Measurements from ENCODE around the gene BACH2.
"Not testable (repeated sequence)": the region's sequence is repeated elsewhere in the genome, so short reads cannot be mapped to it uniquely, and the experiment has no call there.

BACH2 gene

GRCh38 chr6:90144928-90145555, 151.6 kb downstream of the BACH2 start:
- Histone ChIP-seq H3K36me3 (replicated peaks) (no peaks in the 10 kb centered on the region), H3K27me3 (ENCODE audit: low read depth) (peaks cover 7% of the 10 kb centered on the region; the same call in 1 of the 2 replicates), H3K4me3 (no peak overlapping the region), H3K4me1 (no peaks in the 10 kb centered on the region), H3K9me3 (no peaks in the 10 kb centered on the region)
- DNase-seq (ENCODE audit: low spot score in 2 of 2) = no peak
- in situ Hi-C loops (cut with MboI; ENCODE audit: low sequenced_read_pairs) = no loop called here

GRCh38 chr6:90144396-90144795, 152.2 kb downstream of the BACH2 start:
- H3K36me3 ChIP-seq (replicated peaks) = no peaks in the 10 kb centered on the region
- peaks cover 7% of the 10 kb centered on the region; the same call in 1 of the 2 replicates for H3K27me3 ChIP-seq (ENCODE audit: low read depth)
- H3K4me3 ChIP-seq = no peak overlapping the region
- H3K4me1 ChIP-seq = no peaks in the 10 kb centered on the region
- DNase-seq (ENCODE audit: low spot score in 2 of 2) = no peak
- in situ Hi-C loops (cut with MboI; ENCODE audit: low sequenced_read_pairs) = no loop called here
- no peaks in the 10 kb centered on the region for H3K9me3 ChIP-seq

DNA sequence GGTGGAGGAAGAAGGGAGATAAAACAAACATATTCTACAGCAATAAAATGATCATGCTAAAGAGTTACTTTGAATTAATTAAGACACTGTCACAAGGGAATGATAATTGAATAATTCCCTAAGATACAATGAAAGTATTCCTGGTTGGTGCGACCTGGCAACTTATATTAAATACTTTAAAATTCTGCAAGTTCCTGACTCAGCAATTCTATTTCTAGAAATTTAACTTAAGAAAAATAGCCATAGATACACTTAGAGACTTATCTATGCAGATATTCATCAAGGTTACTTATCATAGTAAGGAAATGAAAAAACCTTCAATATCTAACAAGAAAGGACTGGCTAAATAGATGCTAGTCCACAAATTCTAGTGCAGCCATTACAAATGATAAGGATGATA, 156.0 kb downstream of the BACH2 start:
- Histone ChIP-seq H3K4me1 (no peaks in the 10 kb centered on the region), H3K9me3 (no peaks in the 10 kb centered on the region), H3K27me3 (ENCODE audit: low read depth) (peaks cover 3% of the 10 kb centered on the region; the same call in 1 of the 2 replicates), H3K4me3 (no peak overlapping the region), H3K36me3 (replicated peaks) (no peaks in the 10 kb centered on the region)
- DNase-seq (ENCODE audit: low spot score in 2 of 2) = no peak
- in situ Hi-C loops (cut with MboI; ENCODE audit: low sequenced_read_pairs) = no loop called here

DNA sequence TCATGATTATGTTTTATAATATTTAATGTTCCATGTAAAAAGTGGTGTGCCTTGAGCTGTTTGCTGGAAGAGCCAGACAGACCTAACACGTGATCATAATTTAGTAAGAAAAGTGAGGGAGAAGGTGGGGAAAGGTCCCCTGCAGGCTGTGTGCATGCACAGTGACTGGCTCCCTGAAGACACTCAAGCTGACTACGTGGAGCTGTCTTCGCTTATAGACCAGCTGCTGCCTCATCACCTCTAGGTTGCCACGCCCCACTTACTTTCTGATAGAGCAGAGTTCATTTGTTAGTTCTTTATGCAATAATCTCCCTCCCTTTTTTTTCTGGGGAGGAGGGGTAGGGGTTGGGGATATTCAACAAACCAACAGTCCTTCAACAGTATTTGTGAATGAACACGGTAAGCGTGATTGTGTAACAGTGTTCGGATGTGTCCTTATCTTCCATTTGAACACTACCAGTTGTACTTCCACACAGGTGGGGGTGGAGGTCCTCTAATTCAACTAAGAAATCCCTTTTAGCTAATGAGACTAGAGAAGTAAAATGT, 157.3 kb downstream of the BACH2 start:
- no peak for DNase-seq (ENCODE audit: low spot score in 2 of 2)
- Histone ChIP-seq H3K4me3 (no peak overlapping the region), H3K4me1 (no peaks in the 10 kb centered on the region), H3K36me3 (replicated peaks) (no peaks in the 10 kb centered on the region), H3K27me3 (ENCODE audit: low read depth) (0 out of 2 replicates have a peak, but pooled peaks cover 3% of the 10 kb centered on the region), H3K9me3 (no peaks in the 10 kb centered on the region)
- in situ Hi-C loops (cut with MboI; ENCODE audit: low sequenced_read_pairs) = no loop called here

- DNase-seq (ENCODE audit: low spot score in 2 of 2) = no peak
- H3K4me3 ChIP-seq = no peak overlapping the region
- no peaks in the 10 kb centered on the region for H3K9me3 ChIP-seq
- in situ Hi-C loops (cut with MboI; ENCODE audit: low sequenced_read_pairs) = no loop called here
- no peaks in the 10 kb centered on the region for H3K36me3 ChIP-seq (replicated peaks)
- no peaks in the 10 kb centered on the region for H3K27me3 ChIP-seq (ENCODE audit: low read depth)
- no peaks in the 10 kb centered on the region for H3K4me1 ChIP-seq
Observed at GRCh38 chr6:90136837-90137568, 159.6 kb downstream of the BACH2 start.

- Histone ChIP-seq H3K4me3 (no peak overlapping the region), H3K9me3 (no peaks in the 10 kb centered on the region), H3K36me3 (replicated peaks) (no peaks in the 10 kb centered on the region), H3K4me1 (no peaks in the 10 kb centered on the region), H3K27me3 (ENCODE audit: low read depth) (no peaks in the 10 kb centered on the region)
- no peak for DNase-seq (ENCODE audit: low spot score in 2 of 2)
- in situ Hi-C loops (cut with MboI; ENCODE audit: low sequenced_read_pairs) = no loop called here
Observed at GRCh38 chr6:90136176-90136575, 160.5 kb downstream of the BACH2 start.

- Histone ChIP-seq H3K4me1 (no peaks in the 10 kb centered on the region), H3K36me3 (replicated peaks) (no peaks in the 10 kb centered on the region), H3K9me3 (no peaks in the 10 kb centered on the region), H3K4me3 (no peak overlapping the region), H3K27me3 (ENCODE audit: low read depth) (no peaks in the 10 kb centered on the region)
- no peak for DNase-seq (ENCODE audit: low spot score in 2 of 2)
- in situ Hi-C loops (cut with MboI; ENCODE audit: low sequenced_read_pairs) = no loop called here
Observed at GRCh38 chr6:90135667-90136066, 161.0 kb downstream of the BACH2 start.

DNA sequence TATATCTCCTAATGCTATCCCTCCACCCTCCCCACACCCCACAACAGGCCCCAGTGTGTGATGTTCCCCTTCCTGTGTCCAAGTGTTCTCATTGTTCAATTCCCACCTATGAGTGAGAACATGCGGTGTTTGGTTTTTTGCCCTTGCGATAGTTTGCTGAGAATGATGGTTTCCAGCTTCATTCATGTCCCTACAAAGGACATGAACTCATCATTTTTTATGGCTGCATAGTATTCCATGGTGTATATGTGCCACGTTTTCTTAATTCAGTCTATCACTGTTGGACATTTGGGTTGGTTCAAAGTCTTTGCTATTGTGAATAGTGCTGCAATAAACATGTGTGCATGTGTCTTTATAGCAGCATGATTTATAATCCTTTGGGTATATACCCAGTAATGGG, 163.0 kb downstream of the BACH2 start:
- H3K4me3 ChIP-seq; H3K36me3 ChIP-seq (replicated peaks); H3K27me3 ChIP-seq (ENCODE audit: low read depth); in situ Hi-C loops (cut with MboI; ENCODE audit: low sequenced_read_pairs); H3K4me1 ChIP-seq; H3K9me3 ChIP-seq; DNase-seq (ENCODE audit: low spot score in 2 of 2): not testable (repeated sequence)

DNA sequence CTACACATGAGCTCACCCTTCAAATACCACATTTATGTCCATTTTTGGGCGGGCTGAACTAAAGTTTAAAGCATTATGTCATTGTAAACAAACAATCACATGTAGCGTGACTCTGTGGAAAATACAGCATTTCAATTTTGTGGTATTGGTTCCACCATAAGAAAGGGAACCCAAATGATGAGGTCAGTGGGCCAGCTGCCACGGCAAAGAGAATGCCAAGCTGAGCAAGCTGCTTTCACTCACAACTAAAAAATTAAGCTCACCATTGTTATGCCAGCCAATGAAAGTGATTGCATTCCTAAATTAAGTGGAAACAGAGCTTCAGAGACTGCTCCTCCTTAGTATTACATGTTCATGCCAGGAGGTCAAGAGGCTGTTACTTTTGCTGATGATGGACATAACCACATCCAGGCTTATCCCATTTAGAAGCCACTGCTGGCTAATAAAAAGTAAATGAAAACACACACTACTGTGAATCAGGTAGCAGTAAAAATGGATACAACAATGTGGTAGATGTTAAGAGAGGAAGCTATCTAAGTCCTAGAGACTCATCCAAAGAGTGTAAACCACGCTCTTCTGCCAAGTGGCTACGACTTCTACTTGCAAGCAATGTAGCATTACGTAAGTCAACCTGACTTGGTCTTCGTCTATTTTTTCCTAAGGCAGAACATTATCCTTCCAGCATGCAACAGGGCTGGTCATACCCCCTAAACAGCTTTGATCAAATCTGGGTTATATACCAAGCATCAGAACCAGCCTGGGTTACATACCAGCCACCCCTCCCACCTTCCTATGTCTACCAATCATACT, 164.8 kb downstream of the BACH2 start:
- no peaks in the 10 kb centered on the region for H3K4me1 ChIP-seq
- in situ Hi-C loops (cut with MboI; ENCODE audit: low sequenced_read_pairs) = no loop called here
- H3K4me3 ChIP-seq = no peak overlapping the region
- H3K36me3 ChIP-seq (replicated peaks) = no peaks in the 10 kb centered on the region
- H3K27me3 ChIP-seq (ENCODE audit: low read depth) = no peaks in the 10 kb centered on the region
- H3K9me3 ChIP-seq = no peaks in the 10 kb centered on the region
- DNase-seq (ENCODE audit: low spot score in 2 of 2) = no peak

- in situ Hi-C loops (cut with MboI; ENCODE audit: low sequenced_read_pairs) = no loop called here
- no peaks in the 10 kb centered on the region for H3K4me1 ChIP-seq
- no peaks in the 10 kb centered on the region for H3K27me3 ChIP-seq (ENCODE audit: low read depth)
- no peaks in the 10 kb centered on the region for H3K9me3 ChIP-seq
- H3K36me3 ChIP-seq (replicated peaks) = no peaks in the 10 kb centered on the region
- no peak overlapping the region for H3K4me3 ChIP-seq
- DNase-seq (ENCODE audit: low spot score in 2 of 2) = no peak
Observed at GRCh38 chr6:90131125-90131524, 165.5 kb downstream of the BACH2 start.

DNA sequence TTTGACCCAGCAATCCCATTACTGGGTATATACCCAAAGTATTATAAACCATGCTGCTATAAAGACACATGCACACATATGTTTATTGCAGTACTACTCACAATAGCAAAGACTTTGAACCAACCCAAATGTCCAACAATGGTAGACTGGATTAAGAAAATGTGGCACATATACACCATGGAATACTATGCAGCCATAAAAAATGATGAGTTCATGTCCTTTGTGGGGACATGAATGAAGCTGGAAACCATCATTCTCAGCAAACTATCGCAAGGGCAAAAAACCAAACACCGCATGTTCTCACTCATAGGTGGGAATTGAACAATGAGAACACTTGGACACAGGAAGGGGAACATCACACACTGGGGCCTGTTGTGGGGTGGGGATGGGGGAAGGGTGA, 168.0 kb downstream of the BACH2 start:
- H3K4me3 ChIP-seq; H3K9me3 ChIP-seq; H3K36me3 ChIP-seq (replicated peaks); DNase-seq (ENCODE audit: low spot score in 2 of 2); H3K4me1 ChIP-seq; H3K27me3 ChIP-seq (ENCODE audit: low read depth); in situ Hi-C loops (cut with MboI; ENCODE audit: low sequenced_read_pairs): not testable (repeated sequence)

DNA sequence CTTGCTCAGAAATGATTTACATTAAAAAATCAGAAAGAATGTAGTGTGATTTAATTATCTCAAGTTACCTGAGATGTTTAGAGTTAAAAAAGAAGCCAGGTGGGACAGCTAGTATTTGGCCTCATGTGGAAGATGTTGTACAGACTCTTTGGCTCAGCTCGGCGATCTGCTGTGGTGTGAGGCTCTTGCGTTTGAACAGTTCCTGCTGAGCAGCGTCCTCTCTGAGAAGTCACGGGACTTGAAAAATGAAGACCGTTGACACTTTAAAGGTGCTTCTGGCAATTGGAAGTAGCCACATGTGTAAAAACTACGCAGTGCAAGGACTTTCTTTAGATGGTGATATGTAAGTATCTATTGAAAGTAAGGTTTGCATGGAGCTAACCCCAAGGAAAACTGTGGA, 169.0 kb downstream of the BACH2 start:
- Histone ChIP-seq H3K36me3 (replicated peaks) (no peaks in the 10 kb centered on the region), H3K4me1 (no peaks in the 10 kb centered on the region), H3K4me3 (no peak overlapping the region), H3K9me3 (no peaks in the 10 kb centered on the region), H3K27me3 (ENCODE audit: low read depth) (no peaks in the 10 kb centered on the region)
- in situ Hi-C loops (cut with MboI; ENCODE audit: low sequenced_read_pairs) = no loop called here
- DNase-seq (ENCODE audit: low spot score in 2 of 2) = no peak

- Histone ChIP-seq H3K36me3 (replicated peaks) (no peaks in the 10 kb centered on the region), H3K4me1 (no peaks in the 10 kb centered on the region), H3K27me3 (ENCODE audit: low read depth) (no peaks in the 10 kb centered on the region), H3K9me3 (no peaks in the 10 kb centered on the region), H3K4me3 (no peak overlapping the region)
- DNase-seq (ENCODE audit: low spot score in 2 of 2) = no peak
- in situ Hi-C loops (cut with MboI; ENCODE audit: low sequenced_read_pairs) = no loop called here
Observed at GRCh38 chr6:90126839-90127238, 169.8 kb downstream of the BACH2 start.

DNA sequence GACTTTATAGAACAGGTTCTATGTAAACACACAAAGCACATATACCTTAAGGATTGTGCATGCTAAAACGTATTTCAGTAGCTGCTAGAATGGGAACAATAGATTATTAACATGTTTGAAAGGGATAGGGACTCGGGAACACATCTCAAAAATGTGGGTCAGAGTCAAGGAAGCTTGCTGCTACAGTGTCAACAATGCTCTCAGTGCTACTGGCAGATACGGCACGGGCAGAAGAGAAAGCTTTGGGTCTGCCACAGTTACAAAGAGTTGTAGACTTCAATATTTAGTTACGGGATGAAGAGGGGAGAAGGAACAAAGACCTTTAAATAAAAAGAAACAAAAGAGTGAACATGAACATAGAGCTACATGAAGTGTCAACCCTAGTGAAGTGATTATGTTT, 170.5 kb downstream of the BACH2 start:
- H3K4me1 ChIP-seq = no peaks in the 10 kb centered on the region
- H3K9me3 ChIP-seq = no peaks in the 10 kb centered on the region
- DNase-seq (ENCODE audit: low spot score in 2 of 2) = no peak
- no peaks in the 10 kb centered on the region for H3K27me3 ChIP-seq (ENCODE audit: low read depth)
- no peak overlapping the region for H3K4me3 ChIP-seq
- in situ Hi-C loops (cut with MboI; ENCODE audit: low sequenced_read_pairs) = no loop called here
- H3K36me3 ChIP-seq (replicated peaks) = no peaks in the 10 kb centered on the region

All from HAP-1 (cell line).